Suprapubic skin (tissue), 4 donors: ENCODE data around the gene OTC. TPM values are rescaled to one million over a fixed set of nuclear protein-coding genes. Genes with fewer than 3 reads are reported as not detected.
A peak's percentile ranks its signal among the peaks of the same experiment; 100 is the strongest.

Experiments used
- DNase-seq, 2 donors: peaks; one replicate each; pipeline ENCODE4 v3.0.0-alpha.2; 2019; ENCODE audit warnings: low spot score in 2 of 2
- H3K27ac ChIP-seq: fragments of 200-600 bp; sonication (generic); one replicate; pipeline ENCODE4 v1.5.1; 2019
- H3K27me3 ChIP-seq: fragments of 200-600 bp; sonication (generic); one replicate; pipeline ENCODE4 v1.5.1; 2019
- H3K36me3 ChIP-seq: fragments of 200-600 bp; sonication (generic); one replicate; pipeline ENCODE4 v1.5.1; 2019
- H3K4me1 ChIP-seq: fragments of 200-600 bp; sonication (generic); one replicate; pipeline ENCODE4 v1.5.1; 2019
- H3K4me3 ChIP-seq: fragments of 200-600 bp; sonication (generic); one replicate; pipeline ENCODE4 v1.5.1; 2019; ENCODE audit warnings: mild to moderate bottlenecking
- H3K9me3 ChIP-seq: fragments of 200-600 bp; sonication (generic); one replicate; pipeline ENCODE4 v1.5.1; 2019
- EP300 ChIP-seq: sonication (generic); formaldehyde crosslinking; IDR thresholded peaks from one replicate; pipeline ENCODE4 v1.6.1; 2017; ENCODE audit warnings: antibody characterized with exemption
- POLR2A ChIP-seq, 2 donors: fragments of 450-650 bp; IDR thresholded peaks; one replicate each; pipeline ENCODE4 v1.6.1; 2017; ENCODE audit warnings: antibody characterized with exemption in 2 of 2, mild to moderate bottlenecking in 2 of 2, moderate library complexity in 2 of 2
- POLR2AphosphoS5 ChIP-seq, 3 donors: sonication (generic); formaldehyde crosslinking; IDR thresholded peaks; one replicate each; pipeline ENCODE4 v1.6.1; 2017; ENCODE audit warnings: antibody characterized with exemption in 3 of 3
- WGBS: methylation state at CpG from one replicate; pipeline ENCODE4 v1.1.5; 2018; 5-methylcytosine and 5-hydroxymethylcytosine counted together
- total RNA-seq, 4 donors: library from RNA; depleted of rRNA; stranded (reverse); fragments of >200 nt; gene quantifications; one replicate each; pipeline ENCODE4 v1.1.0, GENCODE V29; 2016
- TF ChIP-seq, protein P1 (sequence below), 2 donors: fragments of 200-600 bp in 1 of 2; fragments of 450-650 bp in 1 of 2; sonication (generic) in 1 of 2; IDR thresholded peaks; one replicate each; pipeline ENCODE4 v1.5.1; 2016 to 2019; ENCODE audit warnings: antibody characterized with exemption in 2 of 2, mild to moderate bottlenecking in 1 of 2, moderate library complexity in 1 of 2

OTC gene
- total RNA-seq, 4 donors from 2014 or later, result not detected

DNA sequence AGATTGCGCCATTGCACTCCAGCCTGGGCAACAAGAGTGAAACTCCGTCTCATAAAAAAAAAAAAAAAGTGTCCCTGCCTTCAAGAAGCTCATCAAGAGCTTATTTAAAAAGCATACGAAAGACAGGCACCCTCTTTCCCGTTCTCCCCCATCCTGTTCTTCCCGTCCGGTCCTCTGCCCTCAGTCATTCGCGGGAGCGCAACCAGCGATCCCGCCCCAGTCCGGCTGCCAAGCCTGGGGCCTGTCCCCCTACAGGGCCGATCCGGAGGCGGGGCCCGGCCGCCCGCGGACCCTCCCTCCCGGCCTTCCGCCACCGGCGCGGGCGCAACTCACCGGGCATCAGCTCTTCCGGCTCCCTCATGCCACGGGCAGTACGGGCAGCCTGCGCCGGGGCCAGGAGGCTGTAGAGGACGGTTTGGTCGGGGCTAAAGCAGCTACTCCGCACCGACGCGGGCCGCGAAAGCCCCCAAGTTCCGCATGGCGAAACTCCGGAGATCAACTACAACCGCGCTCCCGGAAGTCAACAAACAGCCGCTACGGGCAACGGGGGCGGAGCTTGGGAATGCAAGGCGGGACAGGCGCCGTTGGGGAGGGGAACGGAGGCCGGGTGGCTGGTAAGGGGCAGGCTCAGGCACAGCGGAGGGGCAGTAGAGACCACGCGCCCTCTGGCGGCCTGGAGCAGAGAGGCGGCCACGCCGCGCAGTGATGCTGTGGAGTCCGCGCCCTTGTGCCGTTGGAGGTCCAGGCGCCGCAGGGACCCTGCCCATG is 25.2 kb upstream of the OTC start, which contains the start of gene RPGR:
Gene RPGR, minus strand, starts transcription at position 503 of the 768 bp plus-strand sequence. Its CDS starts 142 bp downstream, at position 361.
- peaks cover 5% of the 10 kb centered on the region for H3K4me1 ChIP-seq
- H3K9me3 ChIP-seq, result no peaks in the 10 kb centered on the region
- whole genome bisulfite sequencing, result 44% methylated on average over 33 of the region's 67 CpGs
- peak within 1 kb of the TSS; percentile 91 for H3K27ac ChIP-seq
- peak; percentile 95 for DNase-seq
- H3K4me3 ChIP-seq, result peak within 1 kb of the TSS; percentile 74
- TF ChIP-seq POLR2AphosphoS5 (IDR thresholded peaks at IDR 0.05) (peak in 1 of 3 donors; percentile 48), EP300 (no peak), POLR2A (IDR thresholded peaks at IDR 0.05) (peak in 1 of 2 donors; percentile 70)
- TF ChIP-seq, protein P1, sequence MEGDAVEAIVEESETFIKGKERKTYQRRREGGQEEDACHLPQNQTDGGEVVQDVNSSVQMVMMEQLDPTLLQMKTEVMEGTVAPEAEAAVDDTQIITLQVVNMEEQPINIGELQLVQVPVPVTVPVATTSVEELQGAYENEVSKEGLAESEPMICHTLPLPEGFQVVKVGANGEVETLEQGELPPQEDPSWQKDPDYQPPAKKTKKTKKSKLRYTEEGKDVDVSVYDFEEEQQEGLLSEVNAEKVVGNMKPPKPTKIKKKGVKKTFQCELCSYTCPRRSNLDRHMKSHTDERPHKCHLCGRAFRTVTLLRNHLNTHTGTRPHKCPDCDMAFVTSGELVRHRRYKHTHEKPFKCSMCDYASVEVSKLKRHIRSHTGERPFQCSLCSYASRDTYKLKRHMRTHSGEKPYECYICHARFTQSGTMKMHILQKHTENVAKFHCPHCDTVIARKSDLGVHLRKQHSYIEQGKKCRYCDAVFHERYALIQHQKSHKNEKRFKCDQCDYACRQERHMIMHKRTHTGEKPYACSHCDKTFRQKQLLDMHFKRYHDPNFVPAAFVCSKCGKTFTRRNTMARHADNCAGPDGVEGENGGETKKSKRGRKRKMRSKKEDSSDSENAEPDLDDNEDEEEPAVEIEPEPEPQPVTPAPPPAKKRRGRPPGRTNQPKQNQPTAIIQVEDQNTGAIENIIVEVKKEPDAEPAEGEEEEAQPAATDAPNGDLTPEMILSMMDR (IDR thresholded peaks at IDR 0.05), result peak; percentile 70 to 75
- H3K36me3 ChIP-seq, result no peaks in the 10 kb centered on the region
- H3K27me3 ChIP-seq, result no peaks in the 10 kb centered on the region

DNA sequence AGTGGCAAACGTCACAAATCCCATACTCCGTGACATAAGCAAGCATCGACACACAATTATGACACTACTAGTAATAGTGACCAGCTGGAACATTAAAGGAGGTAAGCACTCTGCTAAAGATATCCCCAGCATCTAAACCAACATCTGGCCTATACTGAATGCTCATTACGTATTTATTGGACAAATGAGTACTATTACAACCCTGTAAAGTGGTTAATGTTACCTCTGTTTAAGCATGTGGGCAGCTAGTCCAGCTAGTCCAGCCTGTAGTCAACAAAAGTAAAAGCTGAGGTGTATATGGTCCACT is 24.7 kb upstream of the OTC start:
- peak overlapping the region; percentile 91 for H3K27ac ChIP-seq
- no peak for TF ChIP-seq POLR2AphosphoS5 (IDR thresholded peaks at IDR 0.05)
- TF ChIP-seq POLR2A (IDR thresholded peaks at IDR 0.05), result no peak
- TF ChIP-seq EP300, result no peak
- TF ChIP-seq, protein P1 (IDR thresholded peaks at IDR 0.05), result no peak
- peaks cover 5% of the 10 kb centered on the region for H3K4me1 ChIP-seq
- H3K27me3 ChIP-seq, result no peaks in the 10 kb centered on the region
- WGBS, result 75% methylated on average over 1 of the region's 4 CpGs
- no peaks in the 10 kb centered on the region for H3K36me3 ChIP-seq
- no peaks in the 10 kb centered on the region for H3K9me3 ChIP-seq
- no peak for DNase-seq
- H3K4me3 ChIP-seq, result peak overlapping the region; percentile 74

DNA sequence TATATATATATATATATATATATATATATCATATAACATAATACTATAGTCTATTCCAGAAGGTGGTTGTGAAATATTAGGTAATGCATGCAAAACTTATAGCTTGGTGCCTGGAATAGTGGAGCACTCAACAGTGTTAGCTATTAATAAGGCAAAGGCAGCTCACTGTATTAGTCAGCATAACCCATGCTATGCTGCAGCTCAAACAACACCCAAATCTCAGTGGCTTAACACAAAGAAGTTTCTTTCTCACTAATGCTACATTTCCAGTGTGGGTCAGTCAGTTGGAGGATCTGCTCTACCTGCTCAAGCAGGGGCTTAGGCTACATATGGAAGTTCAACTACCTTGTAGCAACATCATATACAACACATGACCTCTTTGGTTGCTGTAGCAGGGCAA is 19.9 kb upstream of the OTC start:
- Histone ChIP-seq H3K9me3 (no peaks in the 10 kb centered on the region), H3K27ac (no peak overlapping the region), H3K4me3 (no peak overlapping the region), H3K27me3 (no peaks in the 10 kb centered on the region), H3K4me1 (no peaks in the 10 kb centered on the region), H3K36me3 (no peaks in the 10 kb centered on the region)
- no peak for DNase-seq
- TF ChIP-seq, protein P1 (IDR thresholded peaks at IDR 0.05), result no peak
- TF ChIP-seq EP300 (no peak), POLR2AphosphoS5 (IDR thresholded peaks at IDR 0.05) (no peak), POLR2A (IDR thresholded peaks at IDR 0.05) (no peak)

DNA sequence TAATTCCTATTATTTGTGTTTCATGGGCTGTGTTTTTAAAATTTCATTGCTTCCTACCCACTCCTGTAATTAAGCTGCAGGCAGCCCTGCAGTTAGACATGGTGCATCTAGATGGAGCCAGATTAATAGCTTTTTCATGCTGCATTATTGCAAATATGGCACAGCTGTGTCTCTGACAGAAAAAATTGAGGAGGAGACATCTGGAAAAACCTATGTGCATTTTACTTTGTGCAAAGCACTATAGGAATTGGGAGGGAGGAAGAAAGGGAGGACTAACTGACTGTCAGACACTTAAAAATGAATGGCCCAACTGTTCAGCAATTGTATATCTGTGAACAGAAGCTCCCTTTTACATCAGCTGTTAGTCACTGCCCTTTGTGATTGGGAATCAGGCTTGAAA is 17.0 kb upstream of the OTC start:
- Histone ChIP-seq H3K27me3 (no peaks in the 10 kb centered on the region), H3K4me1 (no peaks in the 10 kb centered on the region), H3K27ac (no peak overlapping the region), H3K36me3 (no peaks in the 10 kb centered on the region), H3K9me3 (no peaks in the 10 kb centered on the region), H3K4me3 (no peak overlapping the region)
- TF ChIP-seq EP300, result no peak
- TF ChIP-seq, protein P1 (IDR thresholded peaks at IDR 0.05), result no peak
- DNase-seq, result no peak

DNA sequence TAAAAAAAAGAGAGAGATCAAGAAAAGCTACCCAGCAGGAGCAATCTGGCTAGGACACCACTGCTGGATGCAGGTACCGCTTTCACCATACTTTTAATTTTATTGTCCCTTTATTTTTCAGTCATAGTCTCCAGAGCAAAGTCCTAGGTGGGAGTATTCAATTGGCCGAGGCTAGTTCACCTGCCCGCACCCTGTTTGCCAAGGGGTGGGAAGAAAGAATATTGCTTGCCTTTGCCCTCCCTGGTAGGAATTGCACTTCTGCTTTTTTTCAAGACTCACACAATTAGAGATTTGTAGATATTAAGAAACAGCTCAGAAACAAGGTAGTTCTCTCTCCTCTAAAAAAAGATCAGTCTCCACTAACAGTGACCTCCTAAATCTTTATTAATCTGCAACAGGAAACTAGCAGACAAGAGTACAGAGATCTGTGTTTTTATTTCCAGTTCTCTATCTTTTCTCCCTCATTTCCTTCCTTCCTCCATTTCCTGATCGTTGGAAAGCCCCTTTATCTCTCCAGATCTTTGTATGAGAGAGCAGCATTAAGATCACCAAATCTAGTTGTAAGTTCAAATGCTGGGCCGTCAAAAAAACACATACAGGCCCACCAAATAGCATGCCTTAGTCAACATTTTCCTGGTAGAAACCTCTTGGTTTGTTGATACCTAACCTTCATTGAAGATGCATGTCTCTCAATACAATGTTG is 15.7 kb upstream of the OTC start:
- H3K27me3 ChIP-seq, result no peaks in the 10 kb centered on the region

More for the DNA sequence above, 15.7 kb upstream of the OTC start:
- Histone ChIP-seq H3K4me1 (no peaks in the 10 kb centered on the region), H3K4me3 (no peak overlapping the region), H3K36me3 (no peaks in the 10 kb centered on the region), H3K9me3 (no peaks in the 10 kb centered on the region), H3K27ac (no peak overlapping the region)
- no peak for DNase-seq
- TF ChIP-seq POLR2AphosphoS5 (IDR thresholded peaks at IDR 0.05) (no peak), EP300 (no peak), POLR2A (IDR thresholded peaks at IDR 0.05) (no peak)
- TF ChIP-seq, protein P1 (IDR thresholded peaks at IDR 0.05), result no peak
- 75% methylated on average over 5 of the region's 5 CpGs for WGBS
